Measurements from ENCODE around the gene UPK1B.
"Not testable (repeated sequence)": the region's sequence is repeated elsewhere in the genome, so short reads cannot be mapped to it uniquely, and the experiment has no call there.

DNA sequence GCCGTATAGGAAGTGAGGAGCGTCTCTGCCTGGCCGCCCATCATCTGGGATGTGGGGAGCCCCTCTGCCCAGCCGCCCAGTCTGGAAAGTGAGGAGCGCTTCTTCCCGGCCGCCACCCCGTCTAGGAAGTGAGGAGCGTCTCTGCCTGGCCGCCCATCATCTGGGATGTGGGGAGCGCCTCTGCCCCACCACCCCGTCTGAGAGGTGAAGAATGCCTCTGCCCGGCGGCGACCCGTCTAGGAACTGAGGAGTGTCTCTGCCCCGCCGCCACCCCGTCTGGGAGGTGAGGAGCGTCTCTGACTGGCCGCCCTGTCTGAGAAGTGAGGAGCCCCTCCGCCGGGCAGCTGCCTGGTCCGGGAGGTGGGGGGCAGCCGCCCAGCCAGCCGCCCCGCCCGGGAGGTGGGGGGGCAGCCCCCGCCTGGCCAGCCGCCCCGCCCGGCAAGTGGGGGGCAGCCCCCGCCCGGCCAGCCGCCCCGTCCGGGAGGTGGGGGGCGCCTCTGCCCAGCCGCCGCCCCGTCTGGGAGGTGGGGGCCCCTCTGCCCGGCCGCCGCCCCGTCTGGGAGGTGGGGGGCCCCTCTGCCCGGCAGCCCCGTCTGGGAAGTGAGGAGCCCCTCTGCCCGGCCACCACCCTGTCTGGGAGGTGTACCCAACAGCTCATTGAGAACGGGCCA, 69.1 kb downstream of the UPK1B start:
- TF ChIP-seq, protein P1, sequence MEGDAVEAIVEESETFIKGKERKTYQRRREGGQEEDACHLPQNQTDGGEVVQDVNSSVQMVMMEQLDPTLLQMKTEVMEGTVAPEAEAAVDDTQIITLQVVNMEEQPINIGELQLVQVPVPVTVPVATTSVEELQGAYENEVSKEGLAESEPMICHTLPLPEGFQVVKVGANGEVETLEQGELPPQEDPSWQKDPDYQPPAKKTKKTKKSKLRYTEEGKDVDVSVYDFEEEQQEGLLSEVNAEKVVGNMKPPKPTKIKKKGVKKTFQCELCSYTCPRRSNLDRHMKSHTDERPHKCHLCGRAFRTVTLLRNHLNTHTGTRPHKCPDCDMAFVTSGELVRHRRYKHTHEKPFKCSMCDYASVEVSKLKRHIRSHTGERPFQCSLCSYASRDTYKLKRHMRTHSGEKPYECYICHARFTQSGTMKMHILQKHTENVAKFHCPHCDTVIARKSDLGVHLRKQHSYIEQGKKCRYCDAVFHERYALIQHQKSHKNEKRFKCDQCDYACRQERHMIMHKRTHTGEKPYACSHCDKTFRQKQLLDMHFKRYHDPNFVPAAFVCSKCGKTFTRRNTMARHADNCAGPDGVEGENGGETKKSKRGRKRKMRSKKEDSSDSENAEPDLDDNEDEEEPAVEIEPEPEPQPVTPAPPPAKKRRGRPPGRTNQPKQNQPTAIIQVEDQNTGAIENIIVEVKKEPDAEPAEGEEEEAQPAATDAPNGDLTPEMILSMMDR (IDR thresholded peaks at IDR 0.05): not testable (repeated sequence)
- TF ChIP-seq, protein P2, sequence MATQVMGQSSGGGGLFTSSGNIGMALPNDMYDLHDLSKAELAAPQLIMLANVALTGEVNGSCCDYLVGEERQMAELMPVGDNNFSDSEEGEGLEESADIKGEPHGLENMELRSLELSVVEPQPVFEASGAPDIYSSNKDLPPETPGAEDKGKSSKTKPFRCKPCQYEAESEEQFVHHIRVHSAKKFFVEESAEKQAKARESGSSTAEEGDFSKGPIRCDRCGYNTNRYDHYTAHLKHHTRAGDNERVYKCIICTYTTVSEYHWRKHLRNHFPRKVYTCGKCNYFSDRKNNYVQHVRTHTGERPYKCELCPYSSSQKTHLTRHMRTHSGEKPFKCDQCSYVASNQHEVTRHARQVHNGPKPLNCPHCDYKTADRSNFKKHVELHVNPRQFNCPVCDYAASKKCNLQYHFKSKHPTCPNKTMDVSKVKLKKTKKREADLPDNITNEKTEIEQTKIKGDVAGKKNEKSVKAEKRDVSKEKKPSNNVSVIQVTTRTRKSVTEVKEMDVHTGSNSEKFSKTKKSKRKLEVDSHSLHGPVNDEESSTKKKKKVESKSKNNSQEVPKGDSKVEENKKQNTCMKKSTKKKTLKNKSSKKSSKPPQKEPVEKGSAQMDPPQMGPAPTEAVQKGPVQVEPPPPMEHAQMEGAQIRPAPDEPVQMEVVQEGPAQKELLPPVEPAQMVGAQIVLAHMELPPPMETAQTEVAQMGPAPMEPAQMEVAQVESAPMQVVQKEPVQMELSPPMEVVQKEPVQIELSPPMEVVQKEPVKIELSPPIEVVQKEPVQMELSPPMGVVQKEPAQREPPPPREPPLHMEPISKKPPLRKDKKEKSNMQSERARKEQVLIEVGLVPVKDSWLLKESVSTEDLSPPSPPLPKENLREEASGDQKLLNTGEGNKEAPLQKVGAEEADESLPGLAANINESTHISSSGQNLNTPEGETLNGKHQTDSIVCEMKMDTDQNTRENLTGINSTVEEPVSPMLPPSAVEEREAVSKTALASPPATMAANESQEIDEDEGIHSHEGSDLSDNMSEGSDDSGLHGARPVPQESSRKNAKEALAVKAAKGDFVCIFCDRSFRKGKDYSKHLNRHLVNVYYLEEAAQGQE (IDR thresholded peaks at IDR 0.05): not testable (repeated sequence)
- not testable (repeated sequence) for TF ChIP-seq PHF8 (IDR thresholded peaks at IDR 0.05; ENCODE audit: borderline replicate concordance, low read depth); EHMT2 (IDR thresholded peaks at IDR 0.05; ENCODE audit: low read depth); POLR2A (IDR thresholded peaks at IDR 0.05; ENCODE audit: low read length); MAZ (IDR thresholded peaks at IDR 0.05; ENCODE audit: borderline replicate concordance, low read depth, low read length); EP300 (IDR thresholded peaks at IDR 0.05)
